ENCODE data around the gene RTRAF. TPM values are rescaled to one million over a fixed set of nuclear protein-coding genes. Genes with fewer than 3 reads are reported as not detected.
A peak's percentile ranks its signal among the peaks of the same experiment; 100 is the strongest.

Gene RTRAF
- total and polyA plus RNA-seq, 2 donors (not counting 1 experiment from before 2014, with no cell fraction given), result 147 to 222 TPM

GRCh38 chr14:52015411-52016030 lies 26.2 kb downstream of the RTRAF start:
- TF ChIP-seq CTCF (conservative IDR thresholded peaks at IDR 0.05 in 1 of 2, IDR thresholded peaks at IDR 0.05 in 1 of 2; ENCODE audit: low read depth in 1 of 2, low read length in 2 of 2), result peak; percentile 33 to 54
- TF ChIP-seq EZH2 (IDR thresholded peaks at IDR 0.05; ENCODE audit: low read length, missing control alignments), result no peak
- peaks cover 48% of the 10 kb centered on the region for H3K36me3 ChIP-seq (ENCODE audit: control insufficient read depth, insufficient read depth, low read length)
- no peak overlapping the region for H3K27ac ChIP-seq (ENCODE audit: insufficient read depth, low read length)
- H3K9me3 ChIP-seq (ENCODE audit: control insufficient read depth, insufficient read depth, low read depth, low read length), result no peaks in the 10 kb centered on the region
- no peaks in the 10 kb centered on the region for H4K20me1 ChIP-seq (ENCODE audit: control insufficient read depth, extremely low read depth, insufficient read depth, low read length)
- no peak overlapping the region for H3K4me2 ChIP-seq (ENCODE audit: extremely low read depth, insufficient read depth, low read length)
- DNase-seq (ENCODE audit: low read depth in 2 of 2), result peak in 1 of 2 donors; percentile 23
- peaks cover 10% of the 10 kb centered on the region for H3K4me1 ChIP-seq (ENCODE audit: control insufficient read depth, extremely low read depth, insufficient read depth, low read length)
- H3K27me3 ChIP-seq (ENCODE audit: control insufficient read depth, insufficient read depth, low read length), result no peaks in the 10 kb centered on the region
- H3K4me3 ChIP-seq (replicated peaks in 1 of 4; ENCODE audit: control extremely low read depth in 1 of 4, insufficient read depth in 1 of 4, low read depth in 3 of 4, low read length in 4 of 4), result no peak overlapping the region
- peaks cover 4% of the 10 kb centered on the region for H3K79me2 ChIP-seq (ENCODE audit: control insufficient read depth, insufficient read depth, low read length)
- no peak overlapping the region for H3K9ac ChIP-seq (ENCODE audit: insufficient read depth, low read length)
- no peak overlapping the region for H2AFZ ChIP-seq (ENCODE audit: low read length)

GRCh38 chr14:52018252-52018651 lies 28.9 kb downstream of the RTRAF start:
- Histone ChIP-seq H2AFZ (ENCODE audit: low read length) (no peak overlapping the region), H4K20me1 (ENCODE audit: control insufficient read depth, extremely low read depth, insufficient read depth, low read length) (no peaks in the 10 kb centered on the region), H3K4me3 (replicated peaks in 1 of 4; ENCODE audit: control extremely low read depth in 1 of 4, insufficient read depth in 1 of 4, low read depth in 3 of 4, low read length in 4 of 4) (no peak overlapping the region), H3K9me3 (ENCODE audit: control insufficient read depth, insufficient read depth, low read depth, low read length) (no peaks in the 10 kb centered on the region), H3K36me3 (ENCODE audit: control insufficient read depth, insufficient read depth, low read length) (peaks cover 44% of the 10 kb centered on the region), H3K27me3 (ENCODE audit: control insufficient read depth, insufficient read depth, low read length) (no peaks in the 10 kb centered on the region), H3K4me2 (ENCODE audit: extremely low read depth, insufficient read depth, low read length) (no peak overlapping the region), H3K79me2 (ENCODE audit: control insufficient read depth, insufficient read depth, low read length) (peaks cover 9% of the 10 kb centered on the region), H3K27ac (ENCODE audit: insufficient read depth, low read length) (no peak overlapping the region), H3K9ac (ENCODE audit: insufficient read depth, low read length) (no peak overlapping the region), H3K4me1 (ENCODE audit: control insufficient read depth, extremely low read depth, insufficient read depth, low read length) (peaks cover 12% of the 10 kb centered on the region)
- DNase-seq (ENCODE audit: low read depth in 2 of 2), result peak; percentile 49 to 54
- TF ChIP-seq CTCF (conservative IDR thresholded peaks at IDR 0.05 in 1 of 2, IDR thresholded peaks at IDR 0.05 in 1 of 2; ENCODE audit: low read depth in 1 of 2, low read length in 2 of 2) (no peak), EZH2 (IDR thresholded peaks at IDR 0.05; ENCODE audit: low read length, missing control alignments) (no peak)

GRCh38 chr14:52018970-52019369 lies 29.6 kb downstream of the RTRAF start:
- Histone ChIP-seq H3K27me3 (ENCODE audit: control insufficient read depth, insufficient read depth, low read length) (no peaks in the 10 kb centered on the region), H3K79me2 (ENCODE audit: control insufficient read depth, insufficient read depth, low read length) (peaks cover 9% of the 10 kb centered on the region), H3K9me3 (ENCODE audit: control insufficient read depth, insufficient read depth, low read depth, low read length) (no peaks in the 10 kb centered on the region), H3K4me2 (ENCODE audit: extremely low read depth, insufficient read depth, low read length) (no peak overlapping the region), H4K20me1 (ENCODE audit: control insufficient read depth, extremely low read depth, insufficient read depth, low read length) (no peaks in the 10 kb centered on the region), H3K4me1 (ENCODE audit: control insufficient read depth, extremely low read depth, insufficient read depth, low read length) (peaks cover 13% of the 10 kb centered on the region), H3K9ac (ENCODE audit: insufficient read depth, low read length) (no peak overlapping the region), H3K36me3 (ENCODE audit: control insufficient read depth, insufficient read depth, low read length) (peaks cover 37% of the 10 kb centered on the region), H2AFZ (ENCODE audit: low read length) (no peak overlapping the region), H3K4me3 (replicated peaks in 1 of 4; ENCODE audit: control extremely low read depth in 1 of 4, insufficient read depth in 1 of 4, low read depth in 3 of 4, low read length in 4 of 4) (no peak overlapping the region), H3K27ac (ENCODE audit: insufficient read depth, low read length) (no peak overlapping the region)
- no peak for TF ChIP-seq EZH2 (IDR thresholded peaks at IDR 0.05; ENCODE audit: low read length, missing control alignments)
- TF ChIP-seq CTCF (conservative IDR thresholded peaks at IDR 0.05 in 1 of 2, IDR thresholded peaks at IDR 0.05 in 1 of 2; ENCODE audit: low read depth in 1 of 2, low read length in 2 of 2), result no peak
- DNase-seq (ENCODE audit: low read depth in 2 of 2), result no peak

All from fibroblast of lung (primary cell).